Right lobe of liver (tissue), 4 donors: ENCODE measurements around the gene EPHA4.

Experiments used
- CTCF ChIP-seq, 4 donors: fragments of 200-600 bp in 3 of 4; fragments of 450-650 bp in 1 of 4; IDR thresholded peaks; one replicate each; pipeline versions ENCODE4 v1.5.1 to v1.8.0; 2016 to 2022; ENCODE audit warnings: antibody characterized with exemption in 4 of 4, mild to moderate bottlenecking in 2 of 4
- POLR2A ChIP-seq: fragments of 450-650 bp; IDR thresholded peaks from one replicate; pipeline ENCODE4 v1.6.1; 2017; ENCODE audit warnings: antibody characterized with exemption, mild to moderate bottlenecking
- donor health status: DM: no; HTN: no; CAD: no.
- donor health status: DM: no; HTN: no; CAD: no.
- donor health status: DM: no; HTN: yes; CAD: no.

DNA sequence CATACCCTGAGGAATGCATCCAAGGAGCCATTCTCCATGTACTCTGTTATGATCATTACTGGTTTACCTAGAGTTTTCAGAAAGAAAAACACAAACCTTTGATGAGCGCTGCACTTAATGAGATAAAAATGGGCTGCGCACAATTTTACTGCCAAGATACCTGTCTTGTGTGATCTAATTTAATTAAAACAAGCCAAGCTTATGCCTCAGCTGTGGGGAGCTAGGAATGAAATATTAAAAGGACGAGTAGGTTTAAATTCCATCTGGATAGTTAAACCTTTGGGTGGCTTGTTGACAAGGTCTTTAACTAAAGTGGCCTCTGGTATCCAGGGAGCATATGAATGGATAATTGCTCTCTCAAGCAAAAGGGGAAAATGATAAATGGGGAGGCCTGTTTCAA, 135.0 kb downstream of the EPHA4 start:
- no peak for TF ChIP-seq CTCF (IDR thresholded peaks at IDR 0.05)
- TF ChIP-seq POLR2A, result no peak
